ENCODE data around the gene GEMIN2. TPM values are rescaled to one million over a fixed set of nuclear protein-coding genes. Genes with fewer than 3 reads are reported as not detected.

GEMIN2 gene, protein sequence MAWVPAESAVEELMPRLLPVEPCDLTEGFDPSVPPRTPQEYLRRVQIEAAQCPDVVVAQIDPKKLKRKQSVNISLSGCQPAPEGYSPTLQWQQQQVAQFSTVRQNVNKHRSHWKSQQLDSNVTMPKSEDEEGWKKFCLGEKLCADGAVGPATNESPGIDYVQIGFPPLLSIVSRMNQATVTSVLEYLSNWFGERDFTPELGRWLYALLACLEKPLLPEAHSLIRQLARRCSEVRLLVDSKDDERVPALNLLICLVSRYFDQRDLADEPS
- 19.9 TPM for total RNA-seq

DNA sequence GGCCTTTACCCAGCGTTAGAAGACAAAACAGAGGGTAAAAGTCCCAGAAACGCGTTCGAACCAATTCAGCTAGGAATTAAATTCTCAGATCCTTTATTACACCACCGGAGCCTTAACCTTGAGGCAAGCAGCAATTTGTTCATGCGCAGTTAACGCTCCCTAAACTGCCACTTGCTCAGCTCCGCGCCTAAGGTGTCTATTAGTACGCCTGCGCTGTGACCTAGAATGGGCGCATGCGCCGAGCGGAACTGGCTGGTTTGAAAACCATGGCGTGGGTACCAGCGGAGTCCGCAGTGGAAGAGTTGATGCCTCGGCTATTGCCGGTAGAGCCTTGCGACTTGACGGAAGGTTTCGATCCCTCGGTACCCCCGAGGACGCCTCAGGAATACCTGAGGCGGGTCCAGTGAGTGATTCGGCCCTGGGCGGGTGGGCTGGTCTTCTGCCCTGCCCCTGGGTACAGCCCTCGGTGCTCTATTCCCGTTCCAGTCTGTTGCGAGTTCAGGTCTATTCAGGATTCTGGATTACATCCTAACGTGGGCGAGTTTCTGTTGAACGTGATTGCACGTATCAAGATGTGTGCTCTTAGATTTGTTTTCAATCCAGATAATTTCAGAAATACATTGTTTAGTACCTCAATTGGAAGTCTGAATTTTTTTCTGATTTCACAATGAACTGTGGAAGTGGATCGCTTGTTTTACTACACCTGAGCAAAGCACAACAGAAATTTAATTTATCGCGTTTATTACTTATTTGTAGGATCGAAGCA is at the start of gene GEMIN2:
GEMIN2 (plus strand) TSS at position 251 of the 766 bp plus-strand sequence; CDS start at position 267, 16 bp downstream.

DNA sequence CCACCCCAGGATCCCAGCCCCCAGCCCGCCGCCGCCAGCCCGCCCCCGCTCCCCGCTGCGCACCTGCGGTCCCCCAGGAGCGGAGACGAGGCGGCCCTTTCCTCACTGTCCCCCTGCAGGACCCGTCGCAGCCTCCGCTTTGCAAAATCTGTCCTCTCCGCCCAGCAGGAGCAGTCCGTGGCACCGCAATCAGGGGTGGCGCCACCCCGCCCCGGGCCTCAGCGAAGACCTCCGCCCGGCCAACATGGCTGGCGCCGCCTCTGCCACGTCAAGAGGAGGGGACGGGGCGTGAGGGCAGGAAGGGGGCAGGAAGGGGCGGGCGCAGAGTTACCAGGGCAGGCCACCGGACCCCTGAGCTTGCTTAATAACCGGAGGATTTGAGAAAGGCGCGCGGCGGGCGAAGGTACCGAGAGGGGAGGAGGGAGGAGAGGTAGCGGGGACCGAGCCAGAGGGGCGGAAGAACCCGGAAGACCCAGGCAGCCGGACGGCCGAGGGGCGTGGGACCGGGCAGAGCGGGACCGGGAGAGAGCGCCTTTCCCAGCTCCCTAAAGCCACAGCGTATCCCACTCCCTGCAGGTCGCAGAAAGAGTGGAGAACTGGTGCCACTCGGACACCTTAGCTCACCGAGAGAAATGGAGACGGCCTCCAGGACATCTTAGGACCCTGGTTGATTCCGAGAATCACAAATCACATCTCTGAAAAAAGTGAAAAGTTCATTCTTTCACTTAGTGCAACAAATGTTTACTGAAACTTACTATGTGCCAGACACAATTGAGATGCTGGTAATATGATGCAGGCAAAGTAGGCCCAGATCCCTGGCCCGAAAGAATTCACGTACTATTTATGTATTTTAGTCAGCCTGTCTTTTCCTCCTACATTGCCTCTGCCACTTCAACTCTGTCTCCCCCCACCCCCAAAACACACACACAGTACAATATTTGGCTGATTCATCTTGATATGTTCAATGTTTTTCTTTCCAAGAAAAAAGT is 10.9 kb upstream of the GEMIN2 start, which contains the start of gene SEC23A:
SEC23A (minus strand) TSS at position 267 of the 989 bp plus-strand sequence. CDS start 7,117 bp downstream, outside the sequence.

DNA sequence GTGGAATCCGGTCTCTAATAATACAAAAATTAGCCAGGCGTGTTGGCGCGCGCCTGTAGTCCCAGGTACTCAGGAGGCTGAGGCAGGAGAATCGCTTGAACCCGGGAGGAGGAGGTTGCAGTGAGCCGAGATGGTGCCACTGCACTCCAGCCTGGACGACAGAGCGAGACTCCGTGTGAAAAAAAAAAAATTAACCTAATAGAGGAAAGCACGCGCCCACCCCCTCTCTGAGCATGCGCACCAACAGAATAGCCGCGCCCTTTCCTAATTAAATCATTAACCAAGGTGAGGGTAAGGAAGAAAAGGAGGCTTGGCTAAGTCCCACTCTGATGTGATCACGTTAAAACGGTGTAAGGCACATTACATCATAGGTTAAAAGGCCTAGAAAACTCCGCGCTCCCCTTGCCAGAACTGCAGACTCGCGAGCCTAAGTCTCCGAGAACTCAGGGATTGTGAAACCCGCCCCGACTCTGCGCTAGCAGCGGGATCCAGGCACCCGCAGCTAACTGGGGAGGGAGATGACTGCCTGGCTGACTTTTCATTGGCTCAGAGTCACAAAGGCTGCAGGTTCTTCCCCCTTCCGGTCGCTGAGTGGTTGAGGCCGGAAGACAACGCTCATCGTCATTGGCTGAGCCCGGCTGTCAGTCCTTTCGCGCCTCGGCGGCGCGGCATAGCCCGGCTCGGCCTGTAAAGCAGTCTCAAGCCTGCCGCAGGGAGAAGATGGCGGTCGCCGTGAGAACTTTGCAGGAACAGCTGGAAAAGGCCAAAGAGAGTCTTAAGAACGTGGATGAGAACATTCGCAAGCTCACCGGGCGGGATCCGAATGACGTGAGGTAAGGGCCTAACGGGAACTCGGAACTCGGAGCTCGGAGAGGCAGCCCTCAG is 60.7 kb downstream of the GEMIN2 start, which contains the start of gene PNN:
PNN (plus strand) TSS at position 695 of the 885 bp plus-strand sequence; CDS start at position 721, 26 bp downstream.

Small RNAs within 50 kb of the gene (small RNA-seq; reads per million reads assigned to genes)
- gene AL109628.1 (ENCODE audit: low replicate concordance), result not detected

Other genes with a start within 250 kb of the GEMIN2 start
- gene SEC23A, start 11.1 kb upstream of the GEMIN2 start, total RNA-seq, result 68.2 TPM
- gene TRAPPC6B, start 56.0 kb downstream of the GEMIN2 start, total RNA-seq, result 27.0 TPM
- gene PNN, start 60.9 kb downstream of the GEMIN2 start, total RNA-seq, result 33.6 TPM
- 41.4 TPM for gene MIA2, start 119.6 kb downstream of the GEMIN2 start, total RNA-seq